OCI-LY3 (cell line): ENCODE data around the gene MGME1.

Experiments
- H2AFZ ChIP-seq: fragments of 200-600, 300-600 bp; shearing (Covaris generic); 2 replicates; pipeline ENCODE4 v1.6.0; 2014; ENCODE audit warnings: antibody characterized with exemption, low read depth, low read length
- H3K27ac ChIP-seq: fragments of 200-600, 300-600 bp; sonication (generic); 2 replicates; pipeline ENCODE4 v1.5.1; 2014; ENCODE audit warnings: mild to moderate bottlenecking, low read length, moderate library complexity, mixed read lengths
- H3K27me3 ChIP-seq: fragments of 200-600, 300-600 bp; sonication (generic); 2 replicates; pipeline ENCODE4 v1.6.1; 2014; ENCODE audit warnings: low read depth, low read length, mixed read lengths
- H3K36me3 ChIP-seq: fragments of 200-600, 300-600 bp; sonication (generic); replicated peaks from 2 replicates; pipeline ENCODE3; 2014; ENCODE audit warnings: low read depth, low read length, mixed read lengths
- H3K4me1 ChIP-seq: fragments of 300-600, 200-600 bp; sonication (generic); 2 replicates; pipeline ENCODE4 v1.6.1; 2014; ENCODE audit warnings: low read length, mixed read lengths
- H3K4me2 ChIP-seq: fragments of 200-600, 300-600 bp; sonication (generic); 2 replicates; pipeline ENCODE4 v1.6.1; 2014; ENCODE audit warnings: low read length, mixed read lengths
- H3K4me3 ChIP-seq: fragments of 300-600, 200-600 bp; sonication (generic); 2 replicates; pipeline ENCODE4 v1.5.1; 2014; ENCODE audit warnings: antibody characterized with exemption, mild to moderate bottlenecking, low read length, moderate library complexity
- H3K79me2 ChIP-seq: fragments of 300-600, 200-600 bp; shearing (Covaris generic); 2 replicates; pipeline ENCODE4 v1.6.1; 2014; ENCODE audit warnings: mild to moderate bottlenecking, low read length, mixed read lengths
- H3K9ac ChIP-seq: fragments of 300-600, 200-600 bp; shearing (Covaris generic); 2 replicates; pipeline ENCODE4 v1.6.0; 2014; ENCODE audit warnings: mild to moderate bottlenecking, low read length, moderate library complexity
- H3K9me3 ChIP-seq: fragments of 200-600, 300-600 bp; shearing (Covaris generic); 2 replicates; pipeline ENCODE4 v1.6.1; 2014; ENCODE audit warnings: low read length, mixed read lengths; ENCODE audit not compliant: insufficient read depth
- H4K20me1 ChIP-seq: fragments of 200-600, 300-600 bp; sonication (generic); 2 replicates; pipeline ENCODE4 v1.6.1; 2016; ENCODE audit warnings: low read length, mixed read lengths; ENCODE audit not compliant: insufficient read depth
- CTCF ChIP-seq: fragments of 200-600, 300-600 bp; sonication (generic); IDR thresholded peaks from 2 replicates; pipeline ENCODE4 v1.5.1; 2014; ENCODE audit warnings: antibody characterized with exemption, low read length, low read depth
- EZH2phosphoT487 ChIP-seq: fragments of 200-600 bp; shearing (Covaris generic); IDR thresholded peaks from 2 replicates; pipeline ENCODE4 v1.6.1; 2018; ENCODE audit warnings: antibody characterized with exemption, mixed run types, low read depth

MGME1 gene

GRCh38 chr20:17963114-17963897 is 5.5 kb upstream of the MGME1 start:
- Histone ChIP-seq H3K36me3 (peaks cover 70% of the 10 kb centered on the region), H3K4me3 (peak overlapping the region; percentile 82), H3K79me2 (peaks cover 100% of the 10 kb centered on the region), H3K4me2 (peak overlapping the region; percentile 80), H3K27me3 (no peaks in the 10 kb centered on the region), H3K9me3 (no peaks in the 10 kb centered on the region), H3K27ac (peak overlapping the region; percentile 28), H2AFZ (no peak overlapping the region), H3K9ac (peak overlapping the region; percentile 3; the same call in 1 of the 2 replicates), H4K20me1 (peaks cover 92% of the 10 kb centered on the region), H3K4me1 (peaks cover 77% of the 10 kb centered on the region)
- TF ChIP-seq EZH2phosphoT487 (no peak), CTCF (no peak)

GRCh38 chr20:17964073-17964472 is 4.7 kb upstream of the MGME1 start:
- no peak overlapping the region for H2AFZ ChIP-seq
- H3K27me3 ChIP-seq, result no peaks in the 10 kb centered on the region
- peaks cover 69% of the 10 kb centered on the region for H3K4me1 ChIP-seq
- peak overlapping the region; percentile 82 for H3K4me3 ChIP-seq
- peak overlapping the region; percentile 98; the same call in 1 of the 2 replicates for H3K9ac ChIP-seq
- H3K27ac ChIP-seq, result peak overlapping the region; percentile 95; the same call in 1 of the 2 replicates
- no peaks in the 10 kb centered on the region for H3K9me3 ChIP-seq
- H3K36me3 ChIP-seq, result peaks cover 63% of the 10 kb centered on the region
- peaks cover 98% of the 10 kb centered on the region for H3K79me2 ChIP-seq
- TF ChIP-seq EZH2phosphoT487, result no peak
- TF ChIP-seq CTCF, result no peak
- peak overlapping the region; percentile 80 for H3K4me2 ChIP-seq
- peaks cover 85% of the 10 kb centered on the region for H4K20me1 ChIP-seq

- TF ChIP-seq CTCF (no peak), EZH2phosphoT487 (no peak)
- H3K9me3 ChIP-seq, result no peaks in the 10 kb centered on the region
- no peak overlapping the region for H2AFZ ChIP-seq
- peaks cover 64% of the 10 kb centered on the region for H3K4me1 ChIP-seq
- H3K27me3 ChIP-seq, result no peaks in the 10 kb centered on the region
- H3K27ac ChIP-seq, result peak overlapping the region; percentile 95
- peak overlapping the region; percentile 80 for H3K4me2 ChIP-seq
- H3K36me3 ChIP-seq, result peaks cover 59% of the 10 kb centered on the region
- peak overlapping the region; percentile 82 for H3K4me3 ChIP-seq
- peaks cover 98% of the 10 kb centered on the region for H3K79me2 ChIP-seq
- peak overlapping the region; percentile 98 for H3K9ac ChIP-seq
- H4K20me1 ChIP-seq, result peaks cover 79% of the 10 kb centered on the region
Observed at GRCh38 chr20:17964632-17965031, 4.2 kb upstream of the MGME1 start.

- Histone ChIP-seq H3K27me3 (no peaks in the 10 kb centered on the region), H3K4me1 (peaks cover 59% of the 10 kb centered on the region), H2AFZ (no peak overlapping the region), H3K79me2 (peaks cover 98% of the 10 kb centered on the region), H4K20me1 (peaks cover 74% of the 10 kb centered on the region), H3K27ac (peak overlapping the region; percentile 95), H3K9ac (peak overlapping the region; percentile 98), H3K4me2 (peak overlapping the region; percentile 80), H3K36me3 (peaks cover 62% of the 10 kb centered on the region), H3K9me3 (no peaks in the 10 kb centered on the region), H3K4me3 (peak overlapping the region; percentile 82)
- no peak for TF ChIP-seq CTCF
- no peak for TF ChIP-seq EZH2phosphoT487
Observed at GRCh38 chr20:17965042-17965697, 3.6 kb upstream of the MGME1 start.
